Measurements from ENCODE around the gene GAK.

GAK gene

DNA sequence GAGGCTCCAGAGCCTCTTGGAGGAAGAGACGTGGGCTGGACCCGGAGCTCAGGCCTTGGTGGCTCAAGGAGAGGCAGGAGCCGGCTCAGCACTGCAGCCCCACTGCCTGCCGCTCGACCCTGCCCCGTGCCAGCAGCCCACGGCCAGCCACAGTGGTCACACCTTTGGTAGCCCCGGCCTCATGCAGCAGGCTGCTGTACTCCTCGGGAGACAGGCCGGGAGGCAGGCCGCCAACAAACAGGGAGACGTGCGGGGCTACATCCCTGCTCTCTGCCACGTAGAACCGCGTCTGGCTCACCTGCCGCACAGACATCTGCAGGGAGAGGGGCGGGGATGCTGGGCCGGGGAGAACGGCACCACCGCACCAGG lies 33.6 kb upstream of the GAK start:
- TF ChIP-seq POLR2AphosphoS5 (IDR thresholded peaks at IDR 0.05; ENCODE audit: low read depth, low read length) (no peak), TAF1 (IDR thresholded peaks at IDR 0.05; ENCODE audit: borderline replicate concordance, insufficient read depth, low read length) (no peak), SIN3A (IDR thresholded peaks at IDR 0.05; ENCODE audit: borderline replicate concordance, insufficient read depth, low read length) (no peak), FOXP2 (optimal IDR thresholded peaks at IDR 0.05; ENCODE audit: borderline replicate concordance, extremely low read depth, extremely low read length, insufficient read depth) (no peak)
- TF ChIP-seq, protein P1, sequence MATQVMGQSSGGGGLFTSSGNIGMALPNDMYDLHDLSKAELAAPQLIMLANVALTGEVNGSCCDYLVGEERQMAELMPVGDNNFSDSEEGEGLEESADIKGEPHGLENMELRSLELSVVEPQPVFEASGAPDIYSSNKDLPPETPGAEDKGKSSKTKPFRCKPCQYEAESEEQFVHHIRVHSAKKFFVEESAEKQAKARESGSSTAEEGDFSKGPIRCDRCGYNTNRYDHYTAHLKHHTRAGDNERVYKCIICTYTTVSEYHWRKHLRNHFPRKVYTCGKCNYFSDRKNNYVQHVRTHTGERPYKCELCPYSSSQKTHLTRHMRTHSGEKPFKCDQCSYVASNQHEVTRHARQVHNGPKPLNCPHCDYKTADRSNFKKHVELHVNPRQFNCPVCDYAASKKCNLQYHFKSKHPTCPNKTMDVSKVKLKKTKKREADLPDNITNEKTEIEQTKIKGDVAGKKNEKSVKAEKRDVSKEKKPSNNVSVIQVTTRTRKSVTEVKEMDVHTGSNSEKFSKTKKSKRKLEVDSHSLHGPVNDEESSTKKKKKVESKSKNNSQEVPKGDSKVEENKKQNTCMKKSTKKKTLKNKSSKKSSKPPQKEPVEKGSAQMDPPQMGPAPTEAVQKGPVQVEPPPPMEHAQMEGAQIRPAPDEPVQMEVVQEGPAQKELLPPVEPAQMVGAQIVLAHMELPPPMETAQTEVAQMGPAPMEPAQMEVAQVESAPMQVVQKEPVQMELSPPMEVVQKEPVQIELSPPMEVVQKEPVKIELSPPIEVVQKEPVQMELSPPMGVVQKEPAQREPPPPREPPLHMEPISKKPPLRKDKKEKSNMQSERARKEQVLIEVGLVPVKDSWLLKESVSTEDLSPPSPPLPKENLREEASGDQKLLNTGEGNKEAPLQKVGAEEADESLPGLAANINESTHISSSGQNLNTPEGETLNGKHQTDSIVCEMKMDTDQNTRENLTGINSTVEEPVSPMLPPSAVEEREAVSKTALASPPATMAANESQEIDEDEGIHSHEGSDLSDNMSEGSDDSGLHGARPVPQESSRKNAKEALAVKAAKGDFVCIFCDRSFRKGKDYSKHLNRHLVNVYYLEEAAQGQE (IDR thresholded peaks at IDR 0.05; ENCODE audit: insufficient read depth in 1 of 2, low read depth in 2 of 2, low read length in 2 of 2) = no peak

GRCh38 chr4:965048-965765 lies 33.1 kb upstream of the GAK start:
- TF ChIP-seq POLR2AphosphoS5 (IDR thresholded peaks at IDR 0.05; ENCODE audit: low read depth, low read length) = no peak
- TF ChIP-seq, protein P1 (IDR thresholded peaks at IDR 0.05; ENCODE audit: insufficient read depth in 1 of 2, low read depth in 2 of 2, low read length in 2 of 2) = no peak
- no peak for TF ChIP-seq SIN3A (IDR thresholded peaks at IDR 0.05; ENCODE audit: borderline replicate concordance, insufficient read depth, low read length)
- no peak for TF ChIP-seq FOXP2 (optimal IDR thresholded peaks at IDR 0.05; ENCODE audit: borderline replicate concordance, extremely low read depth, extremely low read length, insufficient read depth)
- TF ChIP-seq TAF1 (IDR thresholded peaks at IDR 0.05; ENCODE audit: borderline replicate concordance, insufficient read depth, low read length) = no peak

DNA sequence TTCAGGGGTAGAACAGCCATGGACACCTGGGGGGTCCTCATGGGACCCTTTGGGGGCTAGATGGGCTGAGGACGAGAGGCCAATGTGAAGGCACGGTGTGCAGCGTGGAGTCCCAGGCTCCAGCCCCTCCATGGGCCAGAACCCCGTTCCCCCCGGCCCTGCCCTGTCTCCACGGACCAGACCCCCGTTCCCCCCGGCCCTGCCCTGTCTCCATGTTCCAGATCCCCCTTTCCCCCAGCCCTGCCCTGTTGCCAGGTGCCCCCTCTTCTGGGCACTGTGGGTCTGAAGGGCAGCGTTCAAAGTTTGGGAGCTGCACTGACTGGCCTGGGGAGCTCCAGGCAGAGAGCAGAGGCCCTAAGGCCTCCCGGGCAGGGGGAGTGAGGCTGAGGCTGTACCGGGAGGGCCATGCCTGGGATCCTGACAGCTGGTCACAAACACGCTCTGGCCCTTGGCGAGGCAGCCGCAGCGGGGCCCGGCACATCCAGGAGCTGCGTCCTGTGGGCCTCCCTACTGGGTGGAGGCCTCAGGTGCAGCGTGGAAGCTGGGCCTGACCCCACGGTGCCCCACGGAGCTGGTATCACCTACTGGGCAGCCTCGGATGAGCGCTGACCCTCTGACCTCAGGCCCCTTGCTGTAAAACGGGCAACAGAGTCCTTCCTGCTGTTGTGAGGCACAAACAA lies 32.4 kb upstream of the GAK start:
- no peak for TF ChIP-seq TAF1 (IDR thresholded peaks at IDR 0.05; ENCODE audit: borderline replicate concordance, insufficient read depth, low read length)
- TF ChIP-seq, protein P1 (IDR thresholded peaks at IDR 0.05; ENCODE audit: insufficient read depth in 1 of 2, low read depth in 2 of 2, low read length in 2 of 2) = no peak
- TF ChIP-seq POLR2AphosphoS5 (IDR thresholded peaks at IDR 0.05; ENCODE audit: low read depth, low read length) = no peak
- TF ChIP-seq SIN3A (IDR thresholded peaks at IDR 0.05; ENCODE audit: borderline replicate concordance, insufficient read depth, low read length) = no peak
- TF ChIP-seq FOXP2 (optimal IDR thresholded peaks at IDR 0.05; ENCODE audit: borderline replicate concordance, extremely low read depth, extremely low read length, insufficient read depth) = no peak

DNA sequence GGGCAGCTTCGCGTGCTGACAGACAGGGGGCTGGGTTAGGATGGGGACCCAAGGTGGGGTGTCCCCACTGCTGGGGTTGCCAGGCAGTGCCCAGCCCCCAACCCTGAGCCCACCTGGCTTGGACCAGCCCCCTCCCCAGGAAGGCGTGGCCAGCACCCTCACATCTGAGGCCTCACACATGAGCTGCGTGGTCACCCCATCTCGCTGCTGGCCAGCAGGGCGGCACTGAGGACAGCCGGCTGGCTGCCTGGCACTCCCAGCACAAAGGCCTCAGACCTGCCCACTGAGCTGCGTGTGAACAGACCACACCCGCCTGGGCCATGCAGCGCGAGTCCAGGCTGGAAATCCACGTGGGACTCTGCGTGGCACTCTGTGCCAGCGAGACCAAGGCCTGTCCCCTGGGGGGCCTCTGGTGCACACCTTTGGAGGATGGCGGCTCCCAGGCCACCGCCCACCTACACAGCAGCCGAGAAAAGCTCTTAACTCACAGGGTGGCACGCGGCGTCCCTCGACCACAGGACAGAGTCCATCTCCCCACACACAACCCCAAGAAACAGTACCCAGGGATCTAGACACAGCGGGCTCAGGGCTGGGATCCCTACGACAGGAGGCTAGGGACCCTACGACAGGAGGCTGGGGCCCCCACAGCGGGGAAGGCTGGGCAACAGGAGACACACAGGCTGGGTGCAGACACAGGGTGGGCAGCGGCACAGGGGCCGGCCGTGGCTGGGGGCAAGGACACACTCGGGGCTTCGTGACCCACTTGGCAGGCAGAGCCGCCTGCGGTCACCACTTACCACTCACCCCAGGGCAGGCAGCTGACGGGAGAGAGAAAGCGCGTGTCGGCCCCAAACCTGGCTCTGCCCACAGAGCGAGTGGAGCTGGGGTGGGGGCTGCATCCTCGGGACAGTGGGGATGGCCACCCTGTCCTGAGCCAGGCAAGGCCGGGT lies 31.4 kb upstream of the GAK start:
- TF ChIP-seq SIN3A (IDR thresholded peaks at IDR 0.05; ENCODE audit: borderline replicate concordance, insufficient read depth, low read length) (no peak), TAF1 (IDR thresholded peaks at IDR 0.05; ENCODE audit: borderline replicate concordance, insufficient read depth, low read length) (no peak), POLR2AphosphoS5 (IDR thresholded peaks at IDR 0.05; ENCODE audit: low read depth, low read length) (no peak), FOXP2 (optimal IDR thresholded peaks at IDR 0.05; ENCODE audit: borderline replicate concordance, extremely low read depth, extremely low read length, insufficient read depth) (no peak)
- TF ChIP-seq, protein P1 (IDR thresholded peaks at IDR 0.05; ENCODE audit: insufficient read depth in 1 of 2, low read depth in 2 of 2, low read length in 2 of 2) = no peak
